ENCODE measurements around the gene CINP.

CINP gene

DNA sequence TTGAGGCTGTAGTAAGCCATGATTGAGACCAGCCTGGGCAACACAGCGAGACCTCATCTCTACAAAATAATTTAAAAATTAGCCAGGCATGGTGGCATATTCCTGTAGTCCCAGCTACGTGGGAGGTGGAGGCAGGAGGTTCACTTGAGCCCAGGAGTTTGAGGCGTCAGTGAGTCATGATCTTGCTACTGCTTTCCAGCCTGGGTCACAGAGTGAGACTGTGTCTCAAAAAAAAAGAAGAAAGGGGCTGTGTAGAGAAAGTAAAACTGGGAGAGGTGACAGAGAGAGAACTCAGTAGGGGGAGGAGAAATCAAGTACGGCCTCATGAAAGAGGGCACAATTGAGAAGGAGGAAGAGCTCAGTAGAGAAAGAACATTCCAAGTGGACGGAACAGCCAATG, 12.4 kb upstream of the CINP start:
- ChIA-PET CTCF (no interaction called here), POLR2A (ENCODE audit: low non-redundant PET) (no interaction called here)
- H3K27ac ChIP-seq: no peak overlapping the region
- TF ChIP-seq, protein P1, sequence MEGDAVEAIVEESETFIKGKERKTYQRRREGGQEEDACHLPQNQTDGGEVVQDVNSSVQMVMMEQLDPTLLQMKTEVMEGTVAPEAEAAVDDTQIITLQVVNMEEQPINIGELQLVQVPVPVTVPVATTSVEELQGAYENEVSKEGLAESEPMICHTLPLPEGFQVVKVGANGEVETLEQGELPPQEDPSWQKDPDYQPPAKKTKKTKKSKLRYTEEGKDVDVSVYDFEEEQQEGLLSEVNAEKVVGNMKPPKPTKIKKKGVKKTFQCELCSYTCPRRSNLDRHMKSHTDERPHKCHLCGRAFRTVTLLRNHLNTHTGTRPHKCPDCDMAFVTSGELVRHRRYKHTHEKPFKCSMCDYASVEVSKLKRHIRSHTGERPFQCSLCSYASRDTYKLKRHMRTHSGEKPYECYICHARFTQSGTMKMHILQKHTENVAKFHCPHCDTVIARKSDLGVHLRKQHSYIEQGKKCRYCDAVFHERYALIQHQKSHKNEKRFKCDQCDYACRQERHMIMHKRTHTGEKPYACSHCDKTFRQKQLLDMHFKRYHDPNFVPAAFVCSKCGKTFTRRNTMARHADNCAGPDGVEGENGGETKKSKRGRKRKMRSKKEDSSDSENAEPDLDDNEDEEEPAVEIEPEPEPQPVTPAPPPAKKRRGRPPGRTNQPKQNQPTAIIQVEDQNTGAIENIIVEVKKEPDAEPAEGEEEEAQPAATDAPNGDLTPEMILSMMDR (conservative IDR thresholded peaks at IDR 0.05; ENCODE audit: low read depth): no peak
- no peak for DNase-seq (ENCODE audit: low spot score)

GRCh38 chr14:102374264-102374663, 11.6 kb upstream of the CINP start:
- CTCF ChIA-PET: no interaction called here
- no peak overlapping the region for H3K27ac ChIP-seq
- TF ChIP-seq, protein P1 (conservative IDR thresholded peaks at IDR 0.05; ENCODE audit: low read depth): no peak
- DNase-seq (ENCODE audit: low spot score): no peak
- POLR2A ChIA-PET (ENCODE audit: low non-redundant PET): no interaction called here

DNA sequence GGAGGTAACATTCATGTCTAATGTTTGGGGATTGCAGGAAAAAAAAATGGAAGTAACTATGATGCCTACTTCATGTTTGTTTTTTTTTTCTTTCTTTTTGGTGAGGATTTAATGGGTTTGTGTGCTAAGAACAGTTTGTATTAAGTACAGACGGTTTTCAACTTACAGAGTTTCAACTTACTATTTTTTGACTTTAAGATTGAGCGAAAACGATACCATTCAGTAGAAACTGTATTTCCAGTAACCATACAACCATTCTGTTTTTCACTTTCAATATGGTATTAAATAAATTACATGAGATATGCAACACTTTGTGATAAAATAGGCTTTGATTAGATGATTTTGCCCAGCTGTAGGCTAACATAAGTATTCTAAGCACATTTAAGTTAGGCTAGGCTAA, 10.4 kb upstream of the CINP start:
- POLR2A ChIA-PET (ENCODE audit: low non-redundant PET): no interaction called here
- TF ChIP-seq, protein P1 (conservative IDR thresholded peaks at IDR 0.05; ENCODE audit: low read depth): no peak
- CTCF ChIA-PET: no interaction called here
- H3K27ac ChIP-seq: no peak overlapping the region
- no peak for DNase-seq (ENCODE audit: low spot score)

- CTCF ChIA-PET: interaction anchor here (0.6 kb wide), 1 partner anchor 335 kb away, joined by 3 read pairs; no protein-coding TSS in a partner anchor
Measured at GRCh38 chr14:102371361-102371760, 8.7 kb upstream of the CINP start.

GRCh38 chr14:102370305-102370809, 7.7 kb upstream of the CINP start:
- no peak for DNase-seq (ENCODE audit: low spot score)
- TF ChIP-seq, protein P1 (conservative IDR thresholded peaks at IDR 0.05; ENCODE audit: low read depth): no peak
- ChIA-PET POLR2A (ENCODE audit: low non-redundant PET) (no interaction called here), CTCF (no interaction called here)
- peak overlapping the region; percentile 9; the same call in 1 of the 2 replicates for H3K27ac ChIP-seq

More at GRCh38 chr14:102371361-102371760, 8.7 kb upstream of the CINP start:
- TF ChIP-seq, protein P1 (conservative IDR thresholded peaks at IDR 0.05; ENCODE audit: low read depth): no peak
- no peak for DNase-seq (ENCODE audit: low spot score)
- H3K27ac ChIP-seq: no peak overlapping the region
- POLR2A ChIA-PET (ENCODE audit: low non-redundant PET): interaction anchor here (0.6 kb wide), 1 partner anchor 110 kb away, joined by 5 read pairs; no protein-coding TSS in a partner anchor

- H3K27ac ChIP-seq: peak overlapping the region; percentile 87
- ChIA-PET CTCF (interaction anchor here (0.6 kb wide), 1 partner anchor 204 kb away, joined by 3 read pairs; no protein-coding TSS in a partner anchor), POLR2A (ENCODE audit: low non-redundant PET) (no interaction called here)
- TF ChIP-seq, protein P1 (conservative IDR thresholded peaks at IDR 0.05; ENCODE audit: low read depth): no peak
- peak; percentile 49 for DNase-seq (ENCODE audit: low spot score)
Measured at GRCh38 chr14:102363182-102363943, 673 bp upstream of the CINP start.
